SK-N-MC (cell line): ENCODE results near the gene HORMAD1.

Source experiments
- EZH2 ChIP-seq: fragments of 200-600 bp; sonication (generic); IDR thresholded peaks from one replicate; pipeline ENCODE4 v1.6.1; 2017; ENCODE audit warnings: antibody characterized with exemption
- POLR2AphosphoS5 ChIP-seq: IDR thresholded peaks from 2 replicates; pipeline ENCODE4 v1.6.1; 2012; ENCODE audit warnings: mild to moderate bottlenecking, low read depth, low read length, borderline replicate concordance

DNA sequence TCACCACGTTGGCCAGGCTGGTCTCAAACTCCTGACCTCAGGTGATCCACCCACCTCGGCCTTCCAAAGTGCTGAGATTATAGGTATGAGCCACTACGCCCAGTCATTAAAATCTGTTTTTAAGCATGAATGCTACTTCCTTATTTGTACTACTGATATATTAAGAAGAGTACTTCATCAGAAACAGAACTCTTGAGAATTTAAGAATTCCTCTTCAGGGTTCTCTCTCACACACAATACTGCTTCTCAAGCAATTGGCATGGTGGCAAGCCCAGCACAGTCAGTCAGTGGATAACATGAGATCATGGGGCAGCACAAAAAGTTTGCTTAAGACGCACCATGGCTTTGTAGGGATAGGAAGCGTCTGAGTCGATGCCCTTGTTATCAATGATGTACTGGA is 30.7 kb upstream of the HORMAD1 start:
- no peak for TF ChIP-seq POLR2AphosphoS5
- TF ChIP-seq EZH2: no peak
